Right lobe of liver (tissue), 4 donors: ENCODE data around the gene RCAN3.

Experiments
- POLR2A ChIP-seq: fragments of 450-650 bp; IDR thresholded peaks from one replicate; pipeline ENCODE4 v1.6.1; 2017; ENCODE audit warnings: antibody characterized with exemption, mild to moderate bottlenecking
- TF ChIP-seq, protein P1 (sequence below), 4 donors: fragments of 200-600 bp in 3 of 4; fragments of 450-650 bp in 1 of 4; IDR thresholded peaks; one replicate each; pipeline versions ENCODE4 v1.5.1 to v1.8.0; 2016 to 2022; ENCODE audit warnings: antibody characterized with exemption in 4 of 4, mild to moderate bottlenecking in 2 of 4
- donor health status: DM: no; HTN: no; CAD: no.
- donor health status: DM: no; HTN: no; CAD: no.
- donor health status: DM: no; HTN: yes; CAD: no.

DNA sequence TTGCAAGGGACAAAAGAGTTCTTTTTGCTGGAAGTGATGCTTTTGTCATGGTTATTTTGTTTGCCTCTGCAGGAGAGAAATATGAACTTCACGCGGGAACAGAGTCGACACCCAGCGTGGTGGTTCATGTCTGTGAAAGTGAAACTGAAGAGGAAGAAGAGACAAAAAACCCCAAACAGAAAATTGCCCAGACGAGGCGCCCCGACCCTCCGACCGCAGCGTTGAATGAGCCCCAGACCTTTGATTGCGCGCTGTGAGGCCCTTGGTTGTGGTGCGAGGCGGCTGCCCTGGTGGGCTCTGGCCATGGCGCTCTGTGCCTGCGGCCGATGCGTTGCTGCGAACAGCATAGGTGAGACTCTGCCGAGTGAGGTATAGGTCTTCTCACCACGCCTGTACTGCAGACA, 32.4 kb downstream of the RCAN3 start:
- TF ChIP-seq, protein P1, sequence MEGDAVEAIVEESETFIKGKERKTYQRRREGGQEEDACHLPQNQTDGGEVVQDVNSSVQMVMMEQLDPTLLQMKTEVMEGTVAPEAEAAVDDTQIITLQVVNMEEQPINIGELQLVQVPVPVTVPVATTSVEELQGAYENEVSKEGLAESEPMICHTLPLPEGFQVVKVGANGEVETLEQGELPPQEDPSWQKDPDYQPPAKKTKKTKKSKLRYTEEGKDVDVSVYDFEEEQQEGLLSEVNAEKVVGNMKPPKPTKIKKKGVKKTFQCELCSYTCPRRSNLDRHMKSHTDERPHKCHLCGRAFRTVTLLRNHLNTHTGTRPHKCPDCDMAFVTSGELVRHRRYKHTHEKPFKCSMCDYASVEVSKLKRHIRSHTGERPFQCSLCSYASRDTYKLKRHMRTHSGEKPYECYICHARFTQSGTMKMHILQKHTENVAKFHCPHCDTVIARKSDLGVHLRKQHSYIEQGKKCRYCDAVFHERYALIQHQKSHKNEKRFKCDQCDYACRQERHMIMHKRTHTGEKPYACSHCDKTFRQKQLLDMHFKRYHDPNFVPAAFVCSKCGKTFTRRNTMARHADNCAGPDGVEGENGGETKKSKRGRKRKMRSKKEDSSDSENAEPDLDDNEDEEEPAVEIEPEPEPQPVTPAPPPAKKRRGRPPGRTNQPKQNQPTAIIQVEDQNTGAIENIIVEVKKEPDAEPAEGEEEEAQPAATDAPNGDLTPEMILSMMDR (IDR thresholded peaks at IDR 0.05): no peak
- no peak for TF ChIP-seq POLR2A
